HK-2 (cell line): ENCODE data around the gene PTP4A2.
A peak's percentile ranks its signal among the peaks of the same experiment; 100 is the strongest.

ENCODE experiments used
- DNase-seq: peaks from one replicate; pipeline ENCODE4 v3.0.0-alpha.2; 2018; ENCODE audit not compliant: unreplicated experiment

The PTP4A2 gene

DNA sequence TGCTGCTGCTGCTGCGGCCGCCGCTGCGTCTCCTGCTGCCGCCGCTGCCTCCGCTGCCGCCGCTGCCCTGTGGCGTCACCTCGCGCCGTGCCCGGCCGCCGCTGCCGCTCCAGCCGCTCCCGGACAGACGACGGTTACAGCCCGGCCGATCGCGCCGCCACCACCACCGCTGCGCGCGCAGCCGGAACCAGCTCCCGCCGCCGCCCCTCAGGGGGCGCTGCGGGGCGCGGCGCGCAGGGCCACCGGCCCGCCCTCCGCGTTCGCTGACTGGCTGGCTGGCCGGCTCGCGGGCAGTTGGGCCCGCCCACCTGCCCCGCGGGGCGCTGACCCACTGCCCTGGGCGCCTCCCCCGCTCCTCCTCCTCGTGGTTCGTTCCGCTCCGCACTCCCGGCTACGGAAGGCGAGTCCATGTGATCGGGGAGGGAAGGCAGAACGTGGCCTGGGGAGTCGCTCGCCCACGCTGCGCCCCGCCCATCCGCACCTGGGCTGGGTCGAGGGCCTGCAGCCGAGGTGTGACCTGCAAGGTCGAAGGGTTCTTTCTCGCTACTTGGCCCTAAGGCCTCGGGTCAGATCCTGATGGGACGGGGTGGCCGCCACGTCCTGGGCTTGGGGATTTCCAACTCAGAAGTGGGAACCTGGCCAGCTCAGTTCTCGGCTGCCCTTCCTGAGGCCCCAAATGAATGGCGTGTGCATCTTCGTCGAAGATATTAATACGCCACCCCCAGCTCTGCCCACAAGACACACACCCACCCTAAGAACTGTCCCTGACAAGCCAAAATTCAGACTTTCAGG is at the start of gene PTP4A2:
Gene PTP4A2, minus strand, starts transcription at position 185 of the 792 bp plus-strand sequence. CDS start 19,303 bp downstream, outside the sequence.
- peak; percentile 98 for DNase-seq

DNA sequence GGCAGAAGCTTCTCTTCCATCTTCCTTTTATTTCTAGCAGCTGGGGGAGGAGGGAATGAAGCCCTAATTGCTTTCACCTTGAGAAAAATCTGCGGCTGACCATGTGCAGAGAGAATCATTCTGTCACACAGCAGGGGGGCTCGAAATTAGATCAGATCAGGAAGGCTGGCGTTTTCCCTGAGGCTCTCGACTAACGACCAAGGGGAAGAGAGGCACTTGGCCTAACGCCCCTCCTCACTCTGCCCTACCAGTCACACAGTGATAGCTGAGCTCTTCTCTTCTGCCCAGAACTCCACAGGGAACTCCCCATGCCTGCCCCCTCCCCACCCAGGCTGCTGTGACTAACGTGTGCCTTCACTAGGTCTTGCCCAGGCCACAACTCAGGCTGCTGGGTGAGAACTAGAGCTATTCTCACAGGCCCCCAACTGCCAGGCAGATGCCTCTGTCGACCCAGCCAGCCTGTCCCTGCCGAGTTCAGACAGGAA is 49.0 kb upstream of the PTP4A2 start:
- no peak for DNase-seq

DNA sequence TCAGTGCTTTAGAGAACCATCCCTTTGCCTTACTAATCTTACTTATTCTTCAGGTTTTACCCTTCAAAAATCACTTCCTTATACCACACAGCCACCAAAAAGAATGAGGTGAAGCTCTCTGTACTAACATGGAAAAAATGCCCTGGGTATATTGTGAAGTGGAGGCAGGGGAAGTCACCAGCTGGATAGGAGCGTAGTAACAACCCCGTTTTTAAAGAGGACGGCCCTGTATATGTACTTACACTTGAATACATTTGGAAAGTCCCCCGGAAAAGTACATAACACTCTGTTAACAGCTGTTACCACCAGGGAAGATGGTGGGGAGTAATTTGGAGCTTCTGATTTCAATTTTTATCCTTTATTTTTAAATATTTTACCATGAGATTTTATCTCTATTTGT is 47.3 kb upstream of the PTP4A2 start:
- DNase-seq = no peak

DNA sequence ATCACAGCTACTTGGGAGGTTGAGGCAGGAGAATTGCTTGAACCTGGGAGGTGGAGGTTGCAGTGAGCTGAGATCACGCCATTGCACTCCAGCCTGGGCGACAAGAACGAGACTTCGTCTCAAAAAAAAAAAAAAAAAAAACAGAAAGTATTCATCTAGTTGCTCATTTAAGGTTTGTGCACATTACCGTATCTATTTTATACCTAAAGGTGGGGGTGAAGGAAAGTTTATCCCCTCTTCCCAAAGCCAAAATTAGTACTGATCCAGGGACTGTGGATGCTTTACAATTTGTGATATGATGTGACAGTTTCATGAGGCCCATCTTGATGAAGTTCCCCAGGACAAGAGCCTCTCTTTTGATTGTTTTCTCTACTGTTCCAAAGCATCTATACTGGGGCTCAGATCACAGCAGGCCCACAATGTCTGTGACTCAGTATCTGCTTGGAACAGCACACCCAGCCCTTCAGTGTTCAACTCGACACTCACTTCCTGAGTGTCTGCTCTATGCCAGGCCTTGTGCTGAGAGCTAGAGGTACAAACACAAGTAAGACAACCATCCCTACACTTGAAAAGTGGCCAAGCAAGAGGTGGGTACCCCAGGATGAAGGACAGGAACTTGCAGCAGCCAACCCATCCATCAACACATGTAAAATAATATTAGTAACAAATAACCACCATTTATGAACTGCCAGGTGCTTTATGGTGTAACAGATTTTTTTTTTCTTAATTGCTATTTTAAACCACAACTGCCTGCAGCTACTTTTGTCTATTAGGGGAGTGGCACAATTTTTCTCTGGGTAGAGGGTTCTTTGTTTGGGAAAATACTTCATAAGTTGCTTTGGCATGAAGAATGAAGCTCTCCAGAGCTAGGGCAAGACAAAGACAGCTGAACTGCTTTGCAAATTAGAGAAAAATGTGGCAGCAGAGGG is 46.5 kb upstream of the PTP4A2 start:
- no peak for DNase-seq

DNA sequence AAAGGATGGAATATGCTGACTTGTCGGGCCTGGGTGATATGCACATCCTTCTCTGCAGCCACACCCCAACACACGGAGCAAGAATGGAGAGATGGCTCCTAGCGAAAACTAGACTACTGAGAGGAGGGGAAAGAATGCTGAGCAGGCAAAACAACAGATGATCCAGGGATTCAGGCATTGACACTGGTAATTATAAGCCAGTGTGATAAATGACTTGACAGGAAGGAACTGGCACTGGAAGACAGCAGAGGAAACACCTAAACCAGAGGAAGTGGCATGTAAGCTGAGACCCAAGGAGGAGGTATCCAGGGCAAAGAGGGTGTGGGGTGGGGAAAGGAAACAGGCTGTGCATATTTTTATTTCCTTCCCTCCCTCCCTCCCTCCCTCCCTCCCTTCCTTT is 43.8 kb upstream of the PTP4A2 start:
- DNase-seq = peak; percentile 24

DNA sequence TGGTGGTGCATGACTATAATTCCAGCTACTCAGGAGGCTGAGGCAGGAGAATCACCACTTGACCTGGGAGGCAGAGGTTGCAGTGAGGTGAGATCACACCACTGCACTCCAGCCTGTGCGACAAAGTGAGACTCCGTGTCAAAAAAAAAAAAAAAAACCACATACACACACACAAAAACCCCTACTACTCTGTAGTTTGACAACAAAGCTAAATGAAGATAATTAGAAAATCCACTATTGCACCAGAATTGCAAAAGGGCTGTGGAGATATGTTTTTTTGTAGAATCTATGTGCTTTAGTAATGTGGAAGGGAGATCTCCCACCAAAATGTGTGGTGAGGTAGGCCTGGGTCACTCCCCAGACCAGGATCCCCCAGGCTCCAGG is 43.3 kb upstream of the PTP4A2 start:
- no peak for DNase-seq

DNA sequence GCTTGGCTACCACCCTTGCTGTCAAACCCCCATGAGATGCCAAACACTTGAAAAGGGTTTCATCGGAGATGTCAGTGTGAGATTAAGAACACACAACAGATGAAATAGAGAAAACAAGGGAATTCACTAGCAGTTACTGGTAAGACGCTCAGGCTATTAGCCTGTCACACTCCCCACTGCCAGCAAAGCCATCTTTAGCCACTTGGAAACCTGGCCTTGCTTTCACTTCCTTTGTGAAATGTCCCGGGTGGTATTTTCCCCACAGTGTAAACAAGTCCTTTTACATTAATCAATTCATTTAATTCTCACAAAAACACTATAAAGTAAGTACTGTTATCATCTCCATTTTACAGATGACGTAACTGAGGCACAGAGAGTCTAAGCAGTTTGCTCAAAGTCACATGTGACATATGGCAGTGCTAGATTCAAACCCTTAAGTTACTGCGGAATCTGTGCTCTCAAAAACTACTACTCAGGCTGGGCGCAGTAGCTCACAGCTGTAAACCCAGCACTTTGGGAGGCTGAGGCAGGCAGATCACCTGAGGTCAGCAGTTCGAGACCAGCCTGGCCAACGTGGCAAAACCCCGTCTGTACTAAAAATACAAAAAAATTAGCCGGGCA is 42.8 kb upstream of the PTP4A2 start:
- no peak for DNase-seq

DNA sequence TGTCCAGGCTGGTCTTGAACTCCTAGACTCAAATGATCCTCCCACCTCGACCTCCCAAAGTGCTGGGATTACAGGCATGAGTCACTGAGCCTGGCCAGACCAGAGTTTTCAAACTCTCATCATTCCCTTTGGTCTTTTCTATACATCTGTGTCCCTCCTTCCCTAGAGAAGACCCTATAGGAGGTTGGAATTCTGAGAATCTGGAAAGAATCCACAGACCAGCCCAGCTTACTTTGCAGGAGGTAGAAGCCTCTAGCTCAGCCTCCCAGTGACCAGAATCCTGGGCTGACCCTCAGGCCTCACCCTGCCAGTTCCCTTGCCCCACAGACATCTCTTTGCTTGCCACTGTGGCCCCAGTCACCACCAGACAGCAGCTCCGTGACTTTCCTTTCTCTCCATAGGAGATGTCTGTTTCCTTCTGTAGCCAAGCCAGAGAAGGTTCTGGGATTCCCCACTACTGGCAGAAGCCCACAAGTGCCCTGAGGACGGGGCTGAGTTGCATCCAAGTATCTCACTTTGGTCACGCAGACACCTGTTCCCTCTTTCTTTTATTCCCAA is 40.8 kb upstream of the PTP4A2 start:
- no peak for DNase-seq

DNA sequence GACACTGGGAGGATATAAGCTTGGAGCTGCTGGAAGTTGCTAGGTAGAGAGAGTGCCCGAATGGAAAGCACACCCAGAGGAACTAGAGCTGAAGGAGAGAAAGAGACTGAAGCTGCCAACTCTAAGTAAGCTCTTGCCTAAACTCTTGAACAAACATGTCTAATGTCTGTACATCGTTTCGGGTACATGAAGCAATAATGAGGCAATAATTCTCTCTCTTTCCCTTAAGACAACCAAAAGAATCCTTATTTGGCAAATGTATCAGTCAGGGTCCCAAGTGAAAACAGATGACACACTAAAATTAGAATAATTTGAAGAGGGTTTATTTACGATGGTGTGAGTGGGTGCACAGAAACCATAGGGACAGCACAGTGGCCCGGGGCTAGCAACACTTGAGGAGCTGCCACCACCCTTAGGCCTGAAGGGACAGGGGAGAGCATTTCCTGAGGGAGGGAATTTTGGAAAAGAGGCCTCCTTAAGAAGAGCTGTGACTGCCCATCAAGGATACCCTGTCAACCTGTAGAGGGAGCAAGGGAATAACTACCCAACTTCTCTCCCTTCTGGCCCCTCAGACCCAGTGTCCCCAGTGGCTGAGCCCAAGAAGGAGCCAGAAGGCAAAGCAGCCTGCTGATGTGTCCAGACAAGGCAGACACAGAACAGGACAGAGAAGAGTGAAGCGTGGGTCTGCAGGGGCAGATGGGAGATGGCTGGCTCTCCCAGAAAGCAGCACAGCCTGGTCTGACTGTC is 39.4 kb upstream of the PTP4A2 start:
- no peak for DNase-seq

DNA sequence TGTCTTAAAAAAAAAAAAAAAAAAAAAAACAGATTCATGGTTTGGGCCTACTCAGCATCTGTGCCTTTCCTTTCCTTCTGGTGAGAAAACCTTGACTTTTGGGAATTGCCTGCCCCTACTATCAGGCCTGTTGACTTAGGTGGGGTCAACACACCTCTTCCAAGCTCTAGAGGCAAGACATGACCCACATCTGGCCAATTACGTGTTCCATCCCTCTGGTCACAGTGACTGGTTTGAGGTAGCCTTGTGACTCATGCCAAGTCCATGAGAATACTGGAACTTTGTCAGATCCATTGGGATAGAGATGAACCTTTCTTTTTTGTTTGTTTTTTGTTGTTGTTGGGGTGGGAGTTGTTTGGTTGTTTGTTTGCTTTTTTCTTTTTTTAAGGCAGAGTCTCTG is 38.2 kb upstream of the PTP4A2 start:
- no peak for DNase-seq

DNA sequence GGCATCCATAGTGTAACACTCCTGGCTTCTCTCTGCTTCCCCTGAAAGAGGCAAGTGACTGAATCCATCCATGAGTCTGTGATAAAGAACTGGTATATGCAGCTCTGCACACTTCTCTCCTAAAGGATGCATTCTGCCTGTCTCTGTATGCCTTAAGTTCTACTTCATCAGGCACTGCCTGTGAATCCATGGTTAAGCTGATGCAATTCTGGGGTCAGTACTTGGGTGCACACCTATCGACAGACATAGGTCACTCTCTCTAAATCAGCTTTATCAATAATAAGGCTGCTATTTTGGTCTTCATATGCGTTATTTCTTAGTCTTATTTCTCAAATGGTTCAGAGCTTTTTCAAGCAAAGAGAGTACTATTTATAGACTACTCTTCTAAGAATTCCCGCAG is 32.7 kb upstream of the PTP4A2 start:
- no peak for DNase-seq

DNA sequence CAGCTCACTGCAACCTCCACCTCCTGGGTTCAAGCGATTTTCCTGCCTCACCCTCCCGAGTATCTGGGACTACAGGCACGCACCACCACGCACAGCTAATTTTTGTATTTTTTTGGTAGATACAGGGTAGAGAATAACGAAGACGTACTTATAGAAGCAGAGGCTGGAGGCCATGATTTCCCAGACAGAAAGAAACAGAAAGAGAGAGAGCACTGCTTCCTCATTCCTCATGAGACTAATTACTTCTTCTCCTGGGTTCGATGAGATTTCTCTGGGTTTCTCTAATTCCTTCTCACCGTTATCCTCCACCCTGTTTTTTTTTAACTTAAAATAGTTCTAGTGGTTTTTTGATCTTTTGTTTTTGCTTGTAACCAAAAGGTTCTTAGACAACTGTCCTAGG is 23.4 kb upstream of the PTP4A2 start:
- no peak for DNase-seq

DNA sequence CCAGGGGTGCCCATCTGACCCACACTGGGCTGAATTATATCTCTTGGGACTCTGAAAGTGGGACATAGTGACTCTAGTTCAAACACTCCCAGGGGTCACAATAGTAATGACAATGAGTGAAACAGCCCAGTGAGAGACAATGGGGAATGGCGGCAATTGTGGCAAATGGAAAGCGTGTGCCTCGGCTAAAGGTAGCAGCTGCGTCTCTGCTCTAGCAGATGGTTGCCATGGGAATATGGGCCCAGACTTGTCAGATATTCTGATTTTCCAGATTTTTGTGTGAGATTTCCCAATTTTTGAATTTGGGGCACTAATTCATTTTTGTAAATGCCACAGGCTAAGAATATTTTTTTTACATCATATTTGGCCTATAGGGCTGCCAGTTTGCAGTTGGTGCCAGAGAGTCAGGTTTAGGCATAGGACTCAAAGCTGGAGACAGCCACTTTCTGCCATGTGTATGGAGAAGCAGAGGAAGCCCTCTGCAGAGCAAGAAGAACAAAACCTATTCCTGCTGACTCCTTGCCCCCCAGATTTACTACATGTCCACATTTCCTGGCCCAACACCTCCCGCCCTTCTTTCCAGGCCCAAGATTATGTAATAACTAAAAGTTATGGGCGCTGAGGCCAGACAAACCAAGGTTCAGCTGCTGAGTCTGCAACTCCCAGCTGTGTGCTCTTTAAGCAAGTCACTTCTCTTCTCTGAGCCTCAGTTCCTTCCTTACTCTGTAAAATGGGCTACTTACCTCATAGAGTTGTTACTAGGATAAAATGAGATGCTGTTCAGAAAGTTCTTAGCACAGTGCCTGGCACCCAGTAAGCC is 21.6 kb upstream of the PTP4A2 start:
- no peak for DNase-seq

DNA sequence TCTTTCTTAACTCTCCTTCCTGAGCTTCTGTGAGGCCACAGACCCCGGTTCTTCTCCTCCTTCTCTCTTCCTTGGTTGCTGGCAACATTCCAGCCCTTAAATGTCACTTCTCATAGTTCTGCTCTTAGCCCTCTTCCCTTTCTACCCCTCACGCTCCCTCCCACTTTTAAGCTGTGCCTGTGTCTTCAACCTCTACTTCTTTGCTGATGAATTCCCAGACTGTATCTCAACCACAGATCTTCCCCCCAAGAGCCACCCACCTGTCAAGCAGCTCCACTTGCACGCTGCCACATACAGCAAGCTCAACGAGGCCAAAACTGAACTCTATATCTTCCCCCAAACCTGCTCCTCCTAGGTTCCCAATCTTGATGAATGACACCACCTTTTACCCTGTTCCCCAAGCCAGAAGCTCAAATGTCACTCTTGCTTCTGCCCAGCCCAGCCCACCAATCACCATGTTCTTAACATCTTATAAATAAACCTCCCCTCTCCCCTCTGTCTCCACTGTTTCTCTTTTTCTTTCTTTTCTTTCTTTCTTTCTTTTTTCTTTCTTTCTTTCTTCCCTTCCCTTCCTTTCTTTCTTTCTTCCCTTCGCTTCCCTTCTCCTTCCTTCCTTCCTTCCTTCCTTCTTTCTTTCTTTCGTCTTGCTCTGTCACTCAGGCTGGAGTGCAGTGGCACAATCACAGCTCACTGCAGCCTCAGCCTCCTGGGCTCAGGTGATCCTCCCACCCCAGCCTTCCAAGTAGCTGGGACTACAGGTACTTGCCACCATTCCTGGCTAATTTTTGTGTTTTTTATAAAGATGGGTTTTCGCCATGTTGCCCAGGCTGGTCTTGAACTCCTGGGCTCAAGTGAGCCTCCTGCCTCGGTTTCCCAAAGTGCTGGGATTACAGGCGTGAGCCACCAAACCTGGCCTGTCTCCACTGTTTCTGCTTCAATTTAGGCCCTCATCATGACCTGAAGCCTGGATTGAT is 19.8 kb upstream of the PTP4A2 start:
- no peak for DNase-seq

DNA sequence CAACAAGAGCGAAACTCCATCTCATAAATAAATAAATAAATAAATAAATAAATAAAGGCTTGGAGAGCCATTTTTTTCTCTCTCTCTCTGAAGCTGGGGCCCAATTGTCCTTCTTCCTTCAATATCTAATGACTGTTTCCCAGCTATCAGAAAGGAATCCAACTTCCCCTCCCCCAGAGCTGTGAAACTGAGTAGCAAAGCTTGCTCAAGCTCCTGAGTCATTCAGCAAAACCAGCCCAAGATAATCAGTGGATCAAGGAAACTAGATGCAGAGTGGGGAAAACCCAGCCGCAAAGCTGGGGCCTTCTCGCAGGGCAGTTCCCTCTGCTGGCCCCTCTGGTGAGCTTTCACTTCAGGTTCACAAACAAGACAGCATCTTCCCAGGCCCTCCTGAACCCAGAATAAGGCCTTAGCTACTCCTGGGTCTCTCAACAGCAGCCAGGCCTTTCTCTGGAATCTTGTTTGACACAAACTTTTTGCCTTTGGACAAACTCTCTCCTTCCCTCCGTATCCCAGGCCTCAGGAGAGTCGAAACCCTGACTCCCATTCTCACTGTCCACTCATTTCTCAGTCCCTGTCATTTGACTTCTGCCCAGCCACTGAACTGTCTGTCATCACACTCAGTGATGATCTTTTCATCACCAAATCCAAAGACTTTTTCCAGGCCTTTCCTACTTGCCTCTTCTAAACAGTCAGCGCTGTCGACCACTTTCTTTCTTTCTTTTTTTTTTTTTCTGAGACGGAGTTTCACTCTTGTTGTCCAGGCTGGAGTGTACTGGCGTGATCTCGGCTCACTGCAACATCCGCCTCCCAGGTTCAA is 18.0 kb upstream of the PTP4A2 start:
- DNase-seq = peak; percentile 85

DNA sequence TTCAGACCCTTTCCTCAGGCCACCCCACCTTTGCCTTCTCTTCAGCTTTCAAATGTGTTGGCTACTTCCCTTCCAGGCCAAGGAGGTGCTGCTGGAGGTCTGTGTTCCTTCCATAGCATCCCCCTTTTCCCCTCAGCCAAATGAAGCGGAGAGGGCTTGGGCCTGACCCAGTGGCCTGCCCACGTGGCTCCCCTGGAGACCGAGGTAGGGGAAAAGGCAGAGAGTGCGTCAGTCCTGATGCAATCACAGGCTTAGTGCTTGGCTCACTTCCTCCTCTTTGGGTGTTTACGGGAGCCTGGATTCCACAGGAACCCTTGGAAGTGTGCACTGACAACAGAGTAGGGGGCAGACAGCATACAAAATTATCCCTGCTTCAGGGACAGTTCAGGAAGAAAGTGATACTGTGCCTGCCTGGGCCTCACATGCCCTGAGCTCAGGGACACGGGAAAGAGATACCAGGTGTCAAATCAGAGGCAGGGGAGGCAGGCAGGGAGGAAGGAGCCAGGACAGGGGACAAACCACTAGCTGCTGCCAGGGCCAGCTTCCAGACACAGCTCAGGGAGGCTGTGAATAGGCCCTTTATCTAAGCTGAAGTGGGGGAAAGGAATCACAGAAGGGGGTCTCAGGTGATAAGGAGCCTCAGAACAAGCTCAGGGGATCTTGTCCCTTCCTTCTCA is 16.6 kb upstream of the PTP4A2 start:
- DNase-seq = peak; percentile 83

DNA sequence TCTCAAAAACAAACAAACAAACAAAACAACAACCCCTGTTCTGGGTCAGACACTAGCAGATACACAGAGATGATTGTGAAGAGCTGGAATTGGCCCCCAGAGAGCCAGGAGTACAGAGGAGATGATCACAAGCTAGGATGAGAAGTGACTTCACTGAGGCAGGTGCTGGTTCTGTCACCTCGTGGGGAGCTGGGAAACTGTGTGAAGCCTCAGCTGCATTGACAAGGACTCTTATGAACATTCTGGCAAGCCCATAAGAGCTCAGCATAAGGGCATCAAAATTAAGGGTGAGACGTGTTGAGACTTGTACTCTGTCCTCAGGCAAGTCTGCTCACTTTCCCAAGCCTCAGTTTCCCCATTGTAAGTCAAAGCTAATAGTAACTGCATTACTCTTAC is 14.7 kb upstream of the PTP4A2 start:
- DNase-seq = no peak

DNA sequence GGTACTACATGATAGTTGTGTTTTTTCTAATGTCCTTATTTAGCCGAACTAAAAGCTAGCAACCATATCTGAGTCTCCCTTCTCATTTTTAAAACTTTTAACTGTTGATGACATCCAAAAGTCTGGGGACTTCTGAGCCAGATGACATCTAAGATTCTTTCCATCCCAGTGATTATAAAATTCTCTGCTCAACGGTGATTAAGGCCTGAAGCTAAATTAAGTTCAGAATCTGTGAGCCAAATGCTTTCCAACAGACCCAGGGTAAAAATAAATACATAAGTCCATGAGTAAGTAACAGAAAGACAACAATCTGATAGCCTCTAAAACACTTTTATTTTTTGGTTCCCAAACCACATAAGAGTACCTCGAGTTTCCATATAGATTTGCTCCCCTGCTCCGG is 13.1 kb upstream of the PTP4A2 start:
- no peak for DNase-seq
